Inflammatory macrophage treated with lipopolysaccharide for 1 hour (primary cell): Measurements from ENCODE around the gene TSPAN16.
"Not testable (repeated sequence)": the region's sequence is repeated elsewhere in the genome, so short reads cannot be mapped to it uniquely, and the experiment has no call there.

Experiments
- DNase-seq, 2 donors: peaks; one replicate each; pipeline ENCODE4 v3.0.0-alpha.2; 2020 to 2022

The TSPAN16 gene

DNA sequence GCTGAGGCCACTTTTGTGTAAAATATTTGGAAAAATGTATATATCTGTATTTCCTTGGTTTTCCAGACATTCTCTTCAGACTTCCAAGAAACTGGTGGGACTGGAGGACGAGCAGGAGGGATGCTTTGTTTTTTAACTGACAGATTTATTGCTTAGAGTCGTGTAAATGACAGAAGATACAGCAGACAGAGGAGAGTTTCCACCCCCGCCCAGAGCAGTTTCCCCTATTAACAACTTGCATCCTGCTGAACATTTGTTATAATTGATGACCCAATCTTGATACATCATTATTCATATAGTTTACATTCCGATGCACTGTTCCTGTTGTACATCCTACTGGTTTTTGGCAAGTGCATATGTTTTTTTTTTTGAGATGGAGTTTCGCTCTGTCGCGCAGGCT, 26.6 kb upstream of the TSPAN16 start:
- no peak for DNase-seq

DNA sequence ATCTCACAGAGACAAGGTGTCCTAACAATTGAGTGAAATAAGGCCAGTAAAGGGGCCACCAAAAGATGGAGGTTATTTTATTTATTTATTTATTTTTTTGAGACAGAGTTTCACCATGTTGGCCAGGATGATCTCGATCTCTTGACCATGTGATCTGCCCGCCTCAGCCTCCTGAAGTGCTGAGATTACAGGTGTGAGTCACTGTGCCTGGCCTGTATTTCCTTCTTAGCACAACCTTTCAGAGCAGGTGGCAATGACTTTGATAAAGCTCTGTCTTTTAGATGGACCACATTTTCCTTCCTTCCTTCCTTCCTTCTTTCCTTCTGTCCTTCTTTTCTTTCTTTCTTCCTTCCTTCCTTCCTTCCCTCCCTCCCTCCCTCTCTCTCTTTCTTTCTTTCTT, 22.7 kb upstream of the TSPAN16 start:
- DNase-seq: no peak

DNA sequence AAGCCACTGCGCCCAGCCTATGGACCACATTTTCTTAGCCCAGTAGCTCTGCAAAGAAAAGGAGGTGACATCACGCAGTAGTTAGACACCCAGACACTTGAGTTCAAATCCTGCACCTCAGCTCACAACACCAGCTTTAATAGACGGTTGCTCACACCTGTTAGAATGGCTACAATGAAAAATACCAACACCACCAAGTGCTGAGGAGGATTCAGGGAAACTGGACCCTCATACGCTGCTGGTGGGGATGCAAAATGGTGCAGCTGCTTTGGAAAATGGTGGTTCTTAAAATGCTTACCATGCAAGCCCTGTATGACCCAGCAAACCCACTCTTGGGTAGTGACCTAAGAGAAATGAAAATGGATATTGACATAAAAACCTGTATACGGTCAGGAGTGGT, 22.0 kb upstream of the TSPAN16 start:
- no peak for DNase-seq

DNA sequence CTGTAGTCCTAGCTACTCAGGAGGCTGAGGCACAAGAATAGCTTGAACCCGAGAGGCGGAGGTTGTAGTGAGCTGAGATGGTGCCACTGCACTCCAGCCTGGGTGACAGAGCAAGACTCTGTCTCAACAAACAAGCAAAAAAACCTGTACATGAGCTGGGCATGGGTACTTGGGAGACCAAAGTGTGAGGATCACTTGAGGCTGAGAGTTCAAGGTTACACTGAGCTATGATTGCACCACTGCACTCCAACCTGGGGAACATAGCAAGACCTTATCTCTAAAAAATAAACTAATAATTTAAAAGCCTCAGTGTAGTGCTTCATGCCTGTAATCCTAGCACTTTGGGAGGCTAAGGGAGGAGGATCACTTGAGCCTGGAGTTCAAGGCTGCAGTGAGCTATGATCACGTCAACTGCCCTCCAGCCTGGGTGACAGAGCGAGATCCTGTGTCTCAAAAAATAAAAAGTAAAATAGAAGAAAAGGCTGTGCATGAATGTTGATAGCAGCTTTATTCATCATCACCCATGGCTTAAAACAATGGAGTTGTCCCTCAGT, 21.4 kb upstream of the TSPAN16 start:
- no peak for DNase-seq

DNA sequence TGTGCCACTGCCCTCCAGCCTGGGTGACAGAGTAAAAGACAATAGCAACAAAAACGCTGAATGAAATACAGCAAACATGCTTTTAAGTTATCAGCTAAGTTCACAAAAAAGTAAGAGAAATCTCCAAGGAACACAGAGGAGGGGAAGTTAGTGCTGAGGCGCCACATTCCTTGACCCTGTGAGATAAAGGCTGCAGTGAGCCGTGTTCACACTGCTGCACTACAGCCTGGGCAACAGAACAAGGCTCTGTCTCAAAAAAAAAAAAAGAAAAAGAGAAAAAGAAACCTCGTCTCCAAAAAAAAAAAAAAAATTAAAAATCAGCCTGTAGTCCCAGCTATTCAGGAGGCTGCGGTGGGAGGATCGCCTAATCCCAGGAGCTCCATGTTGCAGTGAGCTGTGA, 17.3 kb upstream of the TSPAN16 start:
- no peak for DNase-seq

DNA sequence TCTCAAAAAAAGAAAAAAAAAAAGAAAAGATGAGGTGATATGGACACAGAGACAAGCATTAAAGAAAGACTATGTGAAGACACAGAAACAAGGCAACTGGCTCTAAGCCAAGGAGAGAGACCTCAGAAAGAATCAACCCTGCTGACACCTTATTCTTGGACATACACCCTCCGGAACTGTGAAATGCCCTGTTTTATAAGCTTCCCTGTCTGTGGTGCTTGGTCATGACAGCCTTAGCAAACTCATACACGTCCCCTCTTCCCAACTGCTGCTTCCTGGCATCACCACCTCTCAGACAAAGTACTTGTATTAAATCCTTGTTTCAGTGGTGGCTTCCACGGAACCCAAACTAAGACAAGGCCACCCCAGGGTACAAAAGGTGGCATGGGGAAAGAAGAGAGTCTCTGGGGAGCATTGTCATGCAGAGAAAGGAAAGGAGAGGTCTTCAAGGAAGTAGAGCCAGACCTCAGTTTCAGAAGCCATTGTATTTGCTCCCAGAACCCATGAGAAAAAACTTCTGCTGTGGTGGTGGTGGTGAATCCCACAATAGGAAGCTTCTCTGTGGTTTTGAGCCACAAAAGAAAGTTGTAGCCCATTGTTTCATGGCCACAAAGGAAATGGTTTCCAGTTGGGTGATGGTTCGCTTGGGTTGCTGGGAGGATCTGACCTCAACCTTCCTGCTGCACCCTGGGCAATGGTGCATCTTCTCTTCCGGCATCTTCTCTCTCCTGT, 16.3 kb upstream of the TSPAN16 start:
- peak in 1 of 2 donors; percentile 22 for DNase-seq

DNA sequence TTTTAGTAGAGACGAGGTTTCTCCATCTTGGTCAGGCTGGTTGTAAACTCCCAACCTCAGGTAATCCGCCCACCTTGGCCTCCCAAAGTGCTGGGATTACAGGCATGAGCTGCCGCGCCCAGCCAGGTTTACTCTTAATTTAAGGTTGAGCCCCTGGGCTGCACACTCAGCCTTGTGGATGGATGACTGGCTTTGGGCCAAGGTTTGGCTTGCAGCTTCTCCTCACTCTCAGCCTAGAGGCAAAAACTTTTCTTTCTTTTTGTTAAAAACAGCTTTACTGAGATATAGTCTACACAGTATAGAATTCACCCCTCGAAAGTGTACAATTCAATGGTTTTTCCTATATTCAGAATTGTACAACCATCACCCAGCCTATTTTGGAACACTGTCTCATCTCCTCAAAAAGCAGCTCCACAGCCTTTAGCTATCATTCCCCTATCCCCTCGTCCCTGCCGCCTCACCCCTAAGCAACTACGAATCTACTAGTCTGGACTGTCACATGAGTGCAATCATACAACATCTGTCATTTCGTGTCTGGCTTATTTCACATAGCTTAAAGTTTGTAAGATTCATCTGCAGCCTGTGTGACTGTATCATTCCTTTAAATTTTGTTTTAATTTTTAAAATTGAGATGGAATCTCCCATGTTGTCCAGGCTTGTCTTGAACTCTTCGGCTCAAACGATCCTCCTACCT, 14.5 kb upstream of the TSPAN16 start:
- no peak for DNase-seq

DNA sequence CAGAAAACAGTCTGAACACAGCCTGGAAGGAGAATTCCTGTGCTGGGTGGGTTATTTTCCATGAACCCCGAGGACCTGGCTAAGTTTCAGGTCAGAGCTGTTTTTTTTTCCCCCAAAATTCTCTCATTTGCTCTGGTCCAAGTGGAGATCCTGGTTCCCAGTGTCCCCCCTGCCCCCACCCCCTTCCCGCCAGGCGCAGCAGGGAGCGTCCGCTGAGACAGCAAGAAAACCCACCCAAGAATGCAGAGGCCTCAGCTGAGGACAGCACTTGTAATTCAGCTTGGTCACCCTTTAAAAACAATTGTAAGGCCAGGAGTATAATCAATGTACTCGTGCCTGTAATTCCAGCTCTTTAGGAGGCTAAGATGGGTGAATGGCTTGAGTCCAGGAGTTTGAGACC, 11.4 kb upstream of the TSPAN16 start:
- no peak for DNase-seq

DNA sequence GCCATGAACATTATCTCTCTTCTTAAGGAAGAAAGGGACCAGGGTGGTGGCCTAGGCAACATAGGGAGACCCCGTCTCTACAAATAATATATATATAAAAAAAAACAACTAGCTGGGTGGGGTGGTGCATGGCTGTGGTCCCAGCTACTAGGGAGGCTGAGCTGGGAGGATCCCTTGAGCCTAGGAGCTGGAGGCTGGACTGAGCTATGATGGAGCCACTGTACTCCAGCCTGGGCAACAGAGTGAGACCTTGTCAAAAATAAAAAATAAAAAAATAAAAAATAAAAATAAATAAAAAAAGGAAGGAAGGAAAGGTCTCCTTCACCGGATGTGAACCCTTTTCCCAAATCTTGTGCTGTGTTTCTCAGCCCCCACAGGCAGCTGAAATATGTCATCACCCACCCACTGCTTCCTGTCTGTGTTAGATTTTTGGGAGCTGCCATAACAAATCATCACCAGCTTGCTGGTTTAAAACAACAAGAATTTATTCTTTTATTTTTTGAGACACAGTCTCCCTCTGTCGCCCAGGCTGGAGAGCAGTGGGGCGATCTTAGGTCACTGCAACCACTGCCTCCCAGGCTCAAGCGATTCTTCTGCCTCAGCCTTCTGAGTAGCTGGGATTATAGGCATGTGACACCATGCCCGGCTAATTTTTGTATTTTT, 9.5 kb upstream of the TSPAN16 start:
- peak; percentile 61 to 67 for DNase-seq

DNA sequence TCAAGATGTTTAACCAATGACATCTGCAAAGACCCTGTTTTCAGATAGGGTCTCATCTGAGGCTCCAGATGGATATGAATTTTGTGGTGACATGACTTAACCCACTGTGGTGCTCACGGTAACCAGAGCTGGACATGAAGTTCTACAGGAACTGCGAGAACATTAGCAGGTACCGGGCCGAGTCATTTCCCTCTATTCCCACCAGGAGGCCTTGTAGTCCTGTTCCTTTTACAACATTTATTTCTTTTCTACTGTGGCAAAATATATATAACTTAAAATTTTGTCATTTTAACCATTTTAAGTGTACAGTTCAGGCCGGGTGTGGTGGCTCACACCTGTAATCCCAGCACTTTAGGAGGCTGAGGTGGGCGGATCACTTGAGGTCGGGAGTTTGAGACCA, 7.6 kb upstream of the TSPAN16 start:
- DNase-seq: peak in 1 of 2 donors; percentile 45

DNA sequence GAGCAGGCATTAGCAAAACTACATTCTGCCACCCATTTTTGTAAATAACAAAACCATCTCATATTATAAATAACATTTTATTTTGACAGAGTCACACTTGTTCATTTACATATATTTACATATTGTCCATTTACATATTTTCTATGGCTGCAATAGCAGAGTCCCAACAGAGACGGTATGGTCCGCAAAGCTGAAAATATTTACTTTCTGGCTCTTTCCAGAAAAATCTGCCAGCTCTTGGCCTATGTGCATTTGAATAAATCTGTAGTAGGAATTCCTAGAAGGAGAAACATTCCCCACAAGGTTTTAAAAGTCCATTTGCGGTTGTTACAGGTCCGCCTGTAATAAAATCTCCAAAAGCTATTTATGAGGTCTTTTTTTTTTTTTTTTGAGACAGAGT, 5.7 kb upstream of the TSPAN16 start:
- DNase-seq: no peak

DNA sequence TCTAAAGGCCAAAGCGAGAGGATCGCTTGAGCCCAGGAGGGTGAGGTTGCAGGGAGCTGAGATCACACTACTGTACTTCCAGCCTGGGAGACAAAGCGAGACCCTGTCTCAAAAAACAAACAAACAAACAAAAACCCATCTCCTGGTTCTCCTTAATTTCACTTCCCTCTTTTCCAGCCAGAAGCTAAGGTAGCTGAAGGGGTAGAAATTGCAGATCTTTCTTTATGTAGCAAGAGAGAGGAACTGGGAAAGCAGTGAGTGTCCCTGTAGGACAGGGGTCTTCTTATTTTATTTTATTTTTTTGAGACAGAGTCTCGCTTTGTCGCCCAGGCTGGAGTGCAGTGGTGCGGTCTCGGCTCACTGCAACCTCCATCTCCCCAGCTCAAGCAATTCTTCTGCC, 4.5 kb upstream of the TSPAN16 start:
- no peak for DNase-seq

DNA sequence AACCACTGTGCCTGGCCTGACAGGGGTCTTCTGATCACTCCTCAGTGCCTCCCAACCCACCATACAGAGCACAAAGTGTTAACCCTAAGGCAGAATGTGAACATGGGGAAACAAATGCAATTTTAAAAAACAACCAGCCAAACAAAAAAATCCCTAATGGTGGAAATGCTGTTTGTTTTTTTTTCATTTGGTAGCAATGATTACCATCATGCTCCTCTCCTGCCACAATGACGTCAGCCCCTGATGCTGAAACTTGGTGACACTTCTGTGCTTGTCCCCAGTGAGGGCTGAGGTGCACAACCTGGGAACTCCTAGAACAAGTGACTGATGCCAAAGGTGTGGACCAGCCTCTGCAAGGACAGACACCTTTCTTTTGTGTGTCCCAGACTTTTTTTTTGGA, 4.0 kb upstream of the TSPAN16 start:
- DNase-seq: peak; percentile 32 to 35

DNA sequence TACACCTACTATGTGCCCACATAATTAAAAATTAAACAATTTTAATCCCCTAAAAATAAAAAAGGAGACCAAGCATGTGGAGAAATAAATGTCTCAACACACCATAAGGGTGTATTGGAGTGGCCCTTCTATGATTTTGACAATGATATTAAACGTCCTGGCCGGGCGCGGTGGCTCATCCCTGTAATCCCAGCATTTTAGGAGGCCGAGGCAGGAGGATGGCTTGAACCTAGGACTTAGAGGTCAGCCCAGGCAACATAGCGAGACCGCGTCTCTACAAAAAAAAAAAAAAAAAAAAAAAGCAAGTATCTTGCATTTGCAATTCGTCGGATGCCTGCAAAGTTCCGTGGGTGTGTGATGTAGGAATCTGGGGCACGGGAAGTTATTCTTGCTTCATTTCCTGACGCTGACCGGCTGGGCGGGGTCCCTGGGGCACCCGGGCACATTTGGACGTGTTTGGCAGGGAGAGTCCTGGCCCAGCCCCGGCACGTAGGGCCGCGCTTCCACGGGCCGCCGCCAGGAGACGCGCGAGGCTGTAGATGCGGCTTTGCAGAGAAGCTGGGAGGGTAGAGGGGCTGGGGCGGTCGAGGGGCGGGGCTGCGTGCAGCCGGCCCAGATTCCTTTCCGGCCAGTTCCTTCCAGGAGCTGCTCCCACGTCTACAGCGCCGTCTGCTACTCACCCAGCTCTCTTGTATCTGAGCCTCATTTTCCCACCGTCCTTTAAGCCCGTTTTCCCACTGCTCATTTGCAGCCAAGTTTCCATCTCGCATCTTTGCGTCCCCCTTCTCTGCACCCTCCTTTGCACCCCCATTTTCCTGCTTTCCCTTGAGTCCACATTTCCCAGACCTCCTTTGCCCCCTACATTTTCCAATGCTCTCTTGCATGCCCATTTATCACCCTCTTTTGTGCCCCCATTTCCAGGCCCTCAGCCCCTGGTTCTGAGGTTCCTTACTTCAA, 2.2 kb upstream of the TSPAN16 start:
- peak; percentile 98 to 99 for DNase-seq

DNA sequence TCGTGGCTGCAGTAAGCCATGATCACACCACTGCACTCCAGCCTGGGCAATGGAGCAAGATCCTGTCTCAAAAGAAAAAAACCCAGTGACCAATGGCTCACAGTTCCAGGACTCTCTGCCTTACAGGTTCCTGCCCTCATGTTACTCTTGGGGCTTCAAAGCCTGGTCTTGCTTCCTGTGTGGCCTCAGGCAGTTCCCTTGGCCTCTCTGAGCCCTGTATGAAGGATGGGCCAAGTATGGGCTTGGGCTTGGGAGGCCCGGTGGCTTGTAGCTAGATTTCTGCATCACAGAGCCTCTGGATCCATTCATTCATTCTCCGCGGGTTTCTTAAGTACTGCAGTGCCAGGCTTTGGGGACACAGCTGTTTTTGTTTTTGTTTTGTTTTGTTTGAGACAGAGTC, 780 bp upstream of the TSPAN16 start:
- DNase-seq: no peak

DNA sequence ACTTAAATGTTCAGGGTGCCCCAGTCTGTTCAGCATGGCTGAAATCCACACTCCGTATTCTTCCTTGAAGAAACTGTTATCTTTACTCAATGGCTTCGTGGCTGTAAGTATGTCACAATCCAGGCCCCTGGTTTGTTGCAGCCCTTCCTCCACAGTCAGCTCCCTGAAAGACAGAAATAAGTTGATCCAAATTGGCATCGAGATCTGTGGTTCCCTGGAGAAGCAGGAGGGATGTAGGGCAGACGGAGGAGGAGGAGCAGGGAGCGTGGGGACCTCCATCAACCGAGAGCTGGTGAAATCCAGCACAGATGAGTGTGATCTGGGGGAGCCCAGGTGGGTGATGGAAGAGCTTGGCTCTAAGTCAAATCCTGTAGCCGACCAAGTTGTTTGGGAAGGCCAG, 304 bp downstream of the TSPAN16 start:
- DNase-seq: peak in 1 of 2 donors; percentile 10

DNA sequence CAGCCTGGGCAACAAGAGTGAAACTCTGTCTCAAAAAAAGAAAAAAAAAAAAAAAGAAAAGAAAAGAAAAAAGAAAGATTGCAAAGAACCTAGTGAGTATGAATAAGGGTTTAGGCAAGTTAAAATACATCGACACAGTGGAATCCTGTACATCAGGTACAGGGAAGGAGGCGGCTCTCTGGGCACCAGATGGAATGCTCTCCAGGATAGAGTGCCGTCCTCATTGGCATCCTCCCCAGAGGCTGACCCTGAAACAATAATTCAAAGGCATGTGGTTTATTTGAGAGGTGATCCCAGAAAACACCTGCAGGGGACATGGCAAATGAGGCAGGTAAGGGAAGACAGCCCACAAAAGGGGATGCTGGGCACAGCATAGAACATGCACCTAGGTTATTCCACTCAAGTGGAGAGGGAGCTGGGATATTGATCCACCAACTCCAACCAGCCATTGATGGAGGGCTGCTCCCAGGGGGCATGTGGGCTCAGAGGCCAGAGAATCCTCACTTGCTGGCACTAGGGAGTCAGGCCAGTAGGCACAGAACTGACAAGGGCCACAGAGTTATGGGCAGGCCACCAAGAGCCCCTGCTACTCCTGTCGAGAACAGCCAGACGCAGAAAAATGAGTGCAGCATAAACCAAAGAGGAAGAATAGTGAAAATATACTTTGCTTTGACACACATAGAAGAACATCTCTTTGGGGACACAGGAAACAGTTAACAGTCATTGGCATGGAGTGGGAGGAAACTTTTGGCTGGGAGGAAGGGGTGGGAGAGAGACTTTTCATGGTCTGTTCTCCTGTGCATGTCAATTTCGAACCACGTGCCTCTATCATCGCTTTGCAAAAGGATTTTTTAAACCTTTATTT, 4.2 kb downstream of the TSPAN16 start:
- peak; percentile 24 to 40 for DNase-seq

DNA sequence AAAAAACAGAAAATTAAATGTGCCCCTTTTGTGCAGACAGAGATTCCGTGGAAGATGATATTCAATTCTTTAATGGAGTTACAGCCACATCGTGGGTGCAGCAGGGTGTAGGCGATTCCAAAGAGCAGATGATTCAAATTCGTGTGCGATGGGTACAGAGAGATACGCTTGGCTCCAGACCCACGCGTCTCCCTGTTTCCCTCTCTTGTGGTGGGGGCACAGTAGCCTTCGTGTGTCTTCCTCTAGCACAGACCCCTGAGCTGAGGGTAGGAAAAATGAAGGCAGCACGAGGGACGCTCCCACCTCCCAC, 4.8 kb downstream of the TSPAN16 start:
- no peak for DNase-seq

DNA sequence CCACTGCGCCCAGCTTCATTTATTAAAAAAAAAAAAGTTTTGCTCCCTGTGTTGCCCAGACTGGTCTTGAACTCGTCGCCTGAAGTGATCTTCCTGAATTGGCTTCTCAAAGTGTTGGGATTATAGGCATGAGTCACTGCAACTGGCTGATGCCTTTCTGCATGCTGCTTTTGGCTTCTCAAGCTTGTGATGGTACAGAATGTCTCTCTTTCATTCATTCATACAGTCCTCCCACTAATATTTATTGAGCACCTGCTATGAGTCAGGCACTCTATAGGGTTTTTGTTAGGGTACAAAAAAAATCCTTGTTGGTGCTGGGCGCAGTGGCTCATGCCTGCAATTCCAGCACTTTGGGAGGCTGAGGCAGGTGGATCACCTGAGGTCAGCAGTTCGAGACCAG, 9.0 kb downstream of the TSPAN16 start:
- no peak for DNase-seq

DNA sequence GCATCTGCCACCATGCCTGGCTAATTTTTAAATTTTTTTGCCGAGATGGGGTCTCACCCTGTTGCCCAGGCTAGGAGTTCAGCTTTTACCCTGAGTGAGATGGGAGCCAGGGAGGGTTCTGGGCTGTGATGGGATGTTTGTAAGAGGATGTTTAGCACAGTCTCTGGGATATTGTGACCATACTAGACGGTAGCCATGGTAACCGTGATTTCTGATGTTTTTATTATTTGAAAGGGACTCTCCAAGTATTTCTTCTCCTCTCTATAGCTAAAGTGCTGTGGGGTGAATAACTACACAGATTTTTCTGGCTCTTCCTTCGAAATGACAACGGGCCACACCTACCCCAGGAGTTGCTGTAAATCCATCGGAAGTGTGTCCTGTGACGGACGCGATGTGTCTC, 10.4 kb downstream of the TSPAN16 start:
- DNase-seq: no peak

DNA sequence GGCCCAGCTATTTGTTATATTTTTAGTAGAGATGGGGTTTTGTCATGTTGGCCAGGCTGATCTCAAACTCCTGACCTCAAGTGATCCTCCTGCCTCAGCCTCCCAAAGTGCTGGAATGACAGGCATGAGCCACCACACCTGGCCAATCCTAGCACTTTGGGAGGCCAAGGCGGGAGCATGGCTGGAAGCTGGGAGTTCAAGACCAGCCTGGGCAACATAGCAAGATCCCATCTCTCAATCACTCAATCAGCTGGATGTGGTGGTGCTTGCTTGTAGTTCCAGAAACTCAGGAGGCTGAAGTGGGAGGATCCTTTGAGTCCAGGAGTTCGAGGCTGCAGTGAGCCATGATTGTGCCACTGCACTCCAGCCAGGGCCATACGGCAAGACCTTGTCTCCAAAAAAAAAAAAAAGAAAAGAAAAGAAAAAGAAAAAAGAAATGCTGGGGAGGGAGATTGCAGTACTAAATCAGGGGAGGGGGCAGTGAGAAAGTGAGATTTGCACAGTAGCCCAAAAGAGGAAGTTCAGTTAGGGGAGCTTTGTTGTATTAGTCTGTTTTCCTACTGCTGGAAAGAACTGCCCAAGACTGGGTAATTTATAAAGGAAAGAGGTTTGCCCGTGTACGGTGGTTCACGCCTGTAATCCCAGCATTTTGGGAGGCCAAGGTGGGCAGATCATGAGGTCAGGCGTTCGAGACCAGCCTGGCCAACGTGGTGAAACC, 24.5 kb downstream of the TSPAN16 start:
- DNase-seq: not testable (repeated sequence)
